ENCODE measurements around the gene DGUOK.
"Not testable (repeated sequence)": the region's sequence is repeated elsewhere in the genome, so short reads cannot be mapped to it uniquely, and the experiment has no call there.

DGUOK gene

DNA sequence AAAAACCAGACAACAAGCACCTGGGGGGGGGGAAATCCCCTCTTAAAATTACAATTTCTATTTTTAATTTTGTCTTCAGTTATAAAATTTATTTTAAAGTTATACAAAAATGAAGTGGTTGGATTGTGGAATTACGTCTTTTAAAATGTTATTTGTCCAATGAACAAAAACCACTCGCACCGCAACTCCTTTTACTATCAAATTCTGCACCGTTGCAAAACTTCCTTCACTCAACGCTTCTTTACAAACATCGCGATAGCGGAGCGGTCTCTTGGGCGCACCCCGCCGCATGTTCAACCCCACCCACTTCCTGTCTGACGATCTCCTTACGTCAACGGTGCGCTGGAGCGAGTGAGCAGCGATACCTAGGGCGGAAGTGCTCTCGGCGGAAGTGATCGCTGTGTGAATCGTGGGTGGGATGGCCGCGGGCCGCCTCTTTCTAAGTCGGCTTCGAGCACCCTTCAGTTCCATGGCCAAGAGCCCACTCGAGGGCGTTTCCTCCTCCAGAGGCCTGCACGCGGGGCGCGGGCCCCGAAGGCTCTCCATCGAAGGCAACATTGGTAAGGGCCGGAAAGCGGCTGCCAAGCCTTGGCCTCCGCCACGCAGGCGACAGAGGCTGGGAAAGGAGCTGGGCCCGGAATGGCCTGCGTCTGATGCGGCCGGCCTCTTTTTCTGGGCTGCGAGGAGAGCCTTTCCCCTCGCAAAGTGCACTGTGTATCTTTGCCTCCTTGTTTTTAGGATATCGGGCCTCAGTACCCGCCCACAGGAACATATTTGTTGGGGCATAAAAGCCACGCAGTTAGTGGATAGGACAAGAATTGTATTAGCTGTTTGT is at the start of gene DGUOK:
DGUOK (plus strand) TSS at position 388 of the 835 bp plus-strand sequence; CDS start at position 419, 31 bp downstream.
- in situ Hi-C loops (cut with MboI; ENCODE audit: low sequenced_read_pairs), result no loop called here

DNA sequence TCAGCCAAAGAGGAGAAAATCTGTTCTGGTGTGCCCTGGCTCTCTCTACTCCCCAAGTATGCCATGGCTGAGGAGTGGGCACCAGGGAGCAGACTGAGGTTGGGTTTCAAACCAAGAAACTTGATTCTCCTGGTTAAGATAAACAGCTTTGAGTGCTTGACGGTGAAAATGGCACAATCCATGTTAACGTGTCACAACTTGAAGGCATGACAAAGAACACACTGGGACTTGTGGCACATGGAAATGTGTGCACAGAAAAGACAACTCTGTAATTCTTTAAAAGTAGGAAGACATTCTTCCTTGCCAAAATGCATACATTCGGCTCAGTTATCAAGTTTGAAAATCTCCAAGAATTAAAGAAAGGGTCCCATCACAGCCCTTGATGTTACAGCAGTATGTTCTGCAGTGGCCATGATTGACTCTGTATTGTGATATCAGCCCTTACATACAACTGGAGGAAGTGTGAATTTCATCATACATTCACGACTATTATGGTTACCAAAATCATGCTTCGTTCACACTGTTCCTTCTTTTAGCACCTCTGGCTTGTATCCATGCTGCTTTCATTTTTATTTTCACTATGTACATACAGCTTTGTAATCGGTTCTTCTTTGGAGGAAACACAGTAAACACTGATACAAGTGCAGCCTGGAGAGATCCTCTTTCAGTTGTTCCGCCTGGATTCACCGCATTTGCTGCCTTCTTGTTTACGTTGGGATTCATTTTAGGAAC is 49.4 kb upstream of the DGUOK start:
- in situ Hi-C loops (cut with MboI; ENCODE audit: low sequenced_read_pairs), result no loop called here

DNA sequence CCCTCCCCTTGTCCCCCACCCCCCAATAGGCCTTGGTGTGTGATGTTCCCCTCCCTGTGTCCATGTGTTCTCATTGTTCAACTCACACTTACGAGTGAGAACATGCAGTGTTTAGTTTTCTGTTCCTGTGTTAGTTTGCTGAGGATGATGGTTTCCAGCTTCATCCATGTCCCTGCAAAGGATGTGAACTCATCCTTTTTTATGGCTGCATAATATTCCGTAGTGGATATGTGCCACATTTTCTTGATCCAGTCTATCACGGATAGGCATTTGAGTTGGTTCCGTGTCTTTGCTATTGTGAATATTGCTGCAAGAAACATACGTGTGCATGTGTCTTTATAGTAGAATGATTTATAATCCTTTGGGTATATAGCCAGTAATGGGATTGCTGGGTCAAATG is 48.7 kb upstream of the DGUOK start:
- in situ Hi-C loops (cut with MboI; ENCODE audit: low sequenced_read_pairs), result not testable (repeated sequence)

DNA sequence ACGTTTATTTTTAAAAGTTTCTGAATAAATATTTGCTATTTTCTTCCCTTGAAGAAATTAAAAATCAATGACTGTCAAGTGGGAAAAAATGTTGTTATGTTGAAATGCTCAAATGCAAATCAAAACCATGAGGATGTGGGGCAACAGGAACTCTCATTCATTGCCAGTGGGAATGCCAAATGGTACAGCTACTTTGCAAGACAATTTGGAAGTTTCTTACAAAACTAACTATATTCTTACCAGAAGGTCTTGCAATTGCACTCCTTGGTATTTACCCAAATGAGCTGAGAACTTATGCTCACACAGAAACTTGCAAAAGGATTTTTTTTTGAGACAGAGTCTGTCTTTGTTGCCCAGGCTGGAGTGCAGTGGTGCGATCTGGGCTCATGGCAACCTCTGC is 41.3 kb upstream of the DGUOK start:
- in situ Hi-C loops (cut with MboI; ENCODE audit: low sequenced_read_pairs), result no loop called here

DNA sequence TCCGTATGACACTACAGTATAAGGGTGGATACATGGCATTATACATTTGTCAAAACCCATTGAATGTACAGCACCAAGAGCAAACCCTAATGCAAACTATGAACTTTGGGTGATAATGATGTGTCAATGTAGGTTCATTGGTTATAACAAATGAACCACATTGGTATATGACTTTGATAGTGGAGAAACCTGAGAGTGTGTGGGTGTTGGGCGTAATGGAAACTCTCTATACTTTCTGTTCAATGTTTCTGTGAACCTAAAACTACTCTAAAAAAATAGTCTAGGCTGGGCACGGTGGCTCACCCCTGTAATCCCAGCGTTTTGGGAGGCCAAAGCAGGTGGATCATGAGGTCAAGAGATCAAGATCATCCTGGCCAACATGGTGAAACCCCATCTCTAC is 40.3 kb upstream of the DGUOK start:
- in situ Hi-C loops (cut with MboI; ENCODE audit: low sequenced_read_pairs), result no loop called here

DNA sequence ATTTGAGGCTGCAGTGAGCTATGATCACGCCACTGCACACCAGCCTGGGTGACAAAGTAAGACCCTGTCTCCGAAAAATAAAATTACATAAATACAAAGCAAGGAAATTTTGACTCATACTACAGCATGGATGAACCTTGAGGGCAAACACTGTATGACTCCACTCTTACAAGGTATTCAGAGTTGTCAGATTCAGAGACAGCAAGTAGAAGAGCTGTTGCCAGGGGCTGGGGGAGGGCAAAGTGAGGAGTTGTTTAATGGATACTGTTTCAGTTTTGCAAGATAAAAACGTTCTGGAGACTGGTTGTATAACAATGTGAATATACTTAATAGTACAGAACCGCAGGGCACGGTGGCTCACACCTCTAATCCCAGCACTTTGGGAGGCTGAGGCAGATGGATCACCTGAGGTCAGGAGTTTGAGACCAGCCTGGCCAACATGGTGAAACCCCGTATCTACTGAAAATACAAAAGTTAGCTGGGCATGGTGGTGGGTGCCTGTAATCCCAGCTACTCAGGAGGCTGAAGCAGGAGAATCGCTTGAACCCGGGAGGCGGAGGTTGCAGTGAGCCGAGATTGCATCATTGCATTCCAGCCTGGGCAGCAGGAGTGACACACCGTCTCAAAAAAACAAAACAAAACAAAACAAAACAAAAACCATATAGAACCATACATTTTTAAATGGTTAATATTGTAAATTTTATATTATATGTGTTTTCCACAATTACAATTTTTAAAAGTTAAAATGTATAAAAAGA is 38.9 kb upstream of the DGUOK start:
- in situ Hi-C loops (cut with MboI; ENCODE audit: low sequenced_read_pairs), result not testable (repeated sequence)

DNA sequence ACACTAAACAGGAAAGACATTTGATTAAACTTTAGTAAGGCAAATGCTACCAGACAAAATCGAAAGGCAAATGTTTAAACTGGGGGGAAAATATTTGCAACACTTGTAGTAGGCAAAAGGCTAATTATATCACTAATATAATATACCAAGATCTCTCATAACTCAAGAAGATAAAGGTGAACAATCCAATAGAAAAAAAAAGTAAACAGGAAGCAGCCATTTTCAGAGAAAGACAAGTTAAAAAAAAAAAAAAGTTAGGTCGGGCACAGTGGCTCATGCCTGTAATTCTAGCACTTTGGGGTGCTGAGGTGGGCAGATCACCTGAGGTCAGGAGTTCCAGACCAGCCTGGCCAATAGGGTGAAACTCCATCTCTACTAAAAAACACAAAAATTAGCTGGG is 38.3 kb upstream of the DGUOK start:
- in situ Hi-C loops (cut with MboI; ENCODE audit: low sequenced_read_pairs), result no loop called here

DNA sequence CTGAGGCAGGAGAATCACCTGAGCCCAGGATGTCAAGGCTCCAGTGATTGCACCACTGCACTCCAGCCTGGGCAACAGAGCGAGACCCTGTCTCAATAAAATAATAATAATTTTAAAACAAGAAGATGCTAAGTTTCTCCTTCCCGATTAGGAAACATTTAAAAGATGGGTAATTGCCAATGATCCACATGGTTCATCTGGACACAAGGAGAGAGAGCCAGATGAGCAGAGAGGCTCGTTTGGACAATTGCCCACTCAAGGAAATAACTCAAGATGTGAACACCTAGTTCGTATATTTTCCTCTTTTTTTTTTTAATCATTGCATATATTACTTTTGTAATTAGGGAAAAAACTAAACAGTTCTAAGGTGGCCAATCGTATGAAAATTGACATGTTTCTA is 37.5 kb upstream of the DGUOK start:
- in situ Hi-C loops (cut with MboI; ENCODE audit: low sequenced_read_pairs), result no loop called here

DNA sequence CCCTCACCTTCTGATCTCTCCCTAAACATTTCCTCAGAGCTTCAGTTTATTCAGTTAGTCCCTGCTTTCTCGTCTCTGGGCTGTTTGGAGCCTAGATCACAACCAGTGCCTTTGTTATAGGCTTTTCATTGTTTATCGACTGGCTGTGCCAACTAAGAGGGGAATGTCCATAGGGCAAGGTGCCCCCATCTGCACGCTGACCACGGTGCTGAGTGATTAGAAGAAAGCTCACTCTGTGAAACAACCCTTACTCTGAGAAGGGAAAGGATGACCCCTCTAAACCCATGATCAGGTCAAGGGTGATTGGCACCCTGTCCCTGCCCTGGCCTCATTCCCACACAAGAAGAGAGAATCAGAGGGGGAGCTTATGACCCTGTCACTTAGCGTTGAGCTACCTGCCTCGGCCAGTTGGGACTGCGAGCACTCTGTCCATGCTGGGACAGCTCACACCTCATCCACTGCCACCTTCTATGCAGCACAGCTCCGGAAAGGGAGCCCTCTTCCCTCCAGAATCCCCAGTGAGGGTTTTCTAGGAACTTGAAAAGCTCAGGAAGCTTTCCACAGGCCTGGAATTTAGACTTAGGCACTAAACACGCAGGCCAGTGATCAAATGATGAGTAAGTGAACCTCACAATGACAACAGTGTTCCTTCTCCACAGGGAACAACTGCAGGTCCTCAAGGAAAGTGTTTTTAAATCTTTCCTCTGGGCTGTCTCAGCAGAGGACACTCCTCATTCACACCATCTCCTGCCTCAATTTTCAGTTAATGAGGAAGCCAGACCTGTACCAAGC is 36.2 kb upstream of the DGUOK start:
- in situ Hi-C loops (cut with MboI; ENCODE audit: low sequenced_read_pairs), result no loop called here

DNA sequence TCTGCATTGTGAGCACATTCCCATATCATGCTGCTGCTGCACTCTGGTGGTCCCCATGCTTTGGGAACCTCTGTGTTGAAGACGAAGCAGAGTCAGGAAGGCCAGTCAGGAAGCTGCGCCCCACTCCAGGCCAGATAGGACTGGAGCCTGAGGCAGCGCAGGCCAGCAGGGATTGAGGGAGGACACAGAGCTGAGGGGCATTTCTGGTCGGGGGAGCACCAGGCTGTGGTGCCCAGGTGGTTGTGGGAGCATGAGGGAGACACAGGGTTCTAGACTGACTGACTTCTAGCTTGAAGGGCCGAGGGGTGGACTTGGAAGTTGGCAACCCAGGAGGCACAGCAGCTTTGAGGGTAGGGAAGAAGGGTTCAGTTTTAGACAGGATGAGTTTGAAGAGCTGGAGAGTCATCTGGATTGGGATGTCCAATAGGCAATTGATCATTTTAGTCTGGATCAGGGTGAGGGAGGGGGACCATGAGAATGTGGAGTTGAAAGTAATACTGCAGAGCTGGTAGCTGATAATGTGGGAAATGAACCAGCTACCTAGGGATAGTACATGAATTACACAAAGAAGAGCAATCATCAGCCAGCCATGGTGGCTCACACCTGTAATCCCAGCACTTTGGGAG is 35.3 kb upstream of the DGUOK start:
- in situ Hi-C loops (cut with MboI; ENCODE audit: low sequenced_read_pairs), result no loop called here

DNA sequence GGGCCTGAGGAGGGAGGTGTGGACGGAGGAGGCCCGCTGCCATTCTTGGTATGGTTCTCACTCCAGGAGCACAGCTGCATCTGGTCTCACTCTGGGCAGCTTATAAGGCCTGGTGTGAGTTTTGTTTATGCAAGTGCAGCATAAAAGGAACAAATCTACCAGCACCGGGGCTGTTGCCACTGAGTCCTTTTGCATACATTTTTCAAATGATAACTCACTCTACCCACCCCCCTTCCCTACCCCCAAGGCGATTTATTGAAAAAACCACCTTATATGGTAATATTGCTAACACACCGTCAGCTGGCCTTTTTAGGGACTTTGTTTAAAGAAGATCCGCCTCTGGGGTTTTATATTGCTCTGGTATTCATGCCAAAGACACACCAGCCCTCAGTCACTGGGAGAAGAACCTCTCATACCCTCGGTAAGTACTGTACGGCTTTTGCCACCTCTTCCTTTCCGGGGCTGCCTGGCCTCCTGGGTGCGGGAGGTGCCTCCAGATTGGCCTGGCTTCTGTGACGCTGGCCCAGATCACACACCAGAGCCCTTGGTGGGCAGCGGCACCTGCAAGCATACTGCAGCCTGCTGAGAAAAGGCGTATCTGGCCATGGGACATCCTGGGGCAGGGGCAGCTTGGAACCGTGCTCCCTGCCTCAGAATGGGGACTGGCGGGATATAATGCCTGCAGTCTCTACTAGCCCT is 33.9 kb upstream of the DGUOK start, which contains the start of gene ACTG2:
ACTG2 (plus strand) TSS at position 378 of the 699 bp plus-strand sequence. CDS start 8,304 bp downstream, outside the sequence.
- in situ Hi-C loops (cut with MboI; ENCODE audit: low sequenced_read_pairs), result no loop called here

DNA sequence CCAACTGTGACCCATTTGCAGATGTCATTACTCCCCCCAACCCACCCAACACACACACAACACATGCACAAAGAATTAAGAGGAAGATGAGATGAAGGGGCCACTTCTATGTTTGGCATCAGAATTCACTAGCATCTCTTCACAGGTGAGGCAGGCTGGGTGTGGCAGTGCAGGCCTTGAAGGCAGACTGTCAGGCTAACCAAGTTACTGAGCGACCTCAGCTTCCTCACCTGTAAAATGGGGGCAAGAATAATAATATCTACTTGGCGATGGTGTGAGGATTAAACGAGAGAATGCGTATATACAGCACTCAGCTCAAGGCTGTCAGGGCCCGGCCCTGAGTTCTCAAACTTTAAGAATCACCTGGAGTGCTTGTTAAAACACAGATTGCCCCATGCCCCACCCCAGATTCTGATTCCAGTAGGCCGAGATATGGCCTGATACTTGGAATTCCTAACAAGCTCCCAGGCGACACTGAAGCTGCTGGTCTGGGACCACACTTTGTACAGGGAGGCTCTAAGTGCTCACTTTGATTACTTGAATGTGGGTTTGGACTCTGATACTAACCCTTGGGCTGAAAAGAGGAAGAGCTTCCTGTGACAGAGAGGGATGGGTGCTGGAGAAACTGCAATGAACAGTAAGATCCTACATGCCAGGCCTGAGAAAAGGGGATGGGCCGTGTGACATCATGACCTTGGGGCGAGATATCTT is 32.8 kb upstream of the DGUOK start:
- in situ Hi-C loops (cut with MboI; ENCODE audit: low sequenced_read_pairs), result no loop called here

DNA sequence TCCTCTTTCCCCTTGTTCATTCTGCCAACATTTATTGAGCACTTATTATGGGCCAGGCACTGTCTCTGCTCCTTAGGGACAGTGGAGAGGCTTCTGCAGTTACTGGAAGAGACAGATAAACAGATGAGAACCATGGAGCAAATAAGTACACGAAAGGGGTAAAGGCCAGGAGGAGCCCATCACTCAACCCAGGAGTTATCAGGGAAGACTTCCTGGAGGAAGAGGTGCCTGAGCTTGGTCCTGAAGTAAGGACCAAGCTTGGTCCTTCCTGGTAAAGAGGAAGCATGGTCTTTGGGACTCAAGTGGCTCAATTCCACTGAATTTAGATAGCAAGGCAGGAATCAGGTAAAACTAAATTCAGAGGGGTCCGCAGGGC is 32.2 kb upstream of the DGUOK start:
- in situ Hi-C loops (cut with MboI; ENCODE audit: low sequenced_read_pairs), result no loop called here

DNA sequence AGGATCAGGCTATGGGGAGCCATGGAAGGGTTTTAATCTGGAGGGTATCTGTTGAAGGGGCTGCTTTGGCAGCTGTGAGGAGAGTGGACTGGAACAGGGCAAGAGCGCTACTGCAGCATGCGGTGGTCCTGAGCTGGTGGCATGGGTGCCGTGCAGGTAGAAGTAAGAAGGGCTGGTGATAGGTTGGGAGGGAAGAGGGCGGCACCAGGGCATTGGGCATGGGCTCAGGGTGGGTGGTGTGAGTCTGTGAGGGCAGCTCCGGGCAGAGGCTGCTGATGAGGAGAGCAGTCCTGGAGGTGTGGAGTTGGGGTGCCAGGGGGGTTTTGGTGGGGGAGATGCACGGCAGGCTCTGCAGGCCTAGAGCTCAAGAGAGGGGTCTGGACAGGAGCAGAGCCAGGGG is 31.8 kb upstream of the DGUOK start:
- in situ Hi-C loops (cut with MboI; ENCODE audit: low sequenced_read_pairs), result no loop called here

DNA sequence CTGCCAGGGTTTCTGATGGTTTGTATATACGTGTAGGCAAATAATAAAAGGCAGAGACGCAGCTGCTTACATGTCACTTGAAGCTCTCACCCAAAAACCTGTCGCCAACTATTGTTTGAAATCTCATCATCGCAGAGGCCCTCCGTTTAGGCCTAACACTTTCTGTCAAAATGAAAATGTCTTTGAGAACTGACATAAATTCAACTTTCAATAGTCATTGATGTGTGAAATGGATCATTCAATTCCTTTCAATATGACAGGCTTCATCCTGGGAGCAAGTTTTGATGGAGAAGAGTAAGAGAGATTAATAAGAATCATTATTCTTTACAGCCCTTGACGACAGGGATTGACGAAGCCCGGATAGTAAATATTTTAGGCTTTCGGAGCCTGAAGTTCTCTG is 31.2 kb upstream of the DGUOK start:
- in situ Hi-C loops (cut with MboI; ENCODE audit: low sequenced_read_pairs), result no loop called here

DNA sequence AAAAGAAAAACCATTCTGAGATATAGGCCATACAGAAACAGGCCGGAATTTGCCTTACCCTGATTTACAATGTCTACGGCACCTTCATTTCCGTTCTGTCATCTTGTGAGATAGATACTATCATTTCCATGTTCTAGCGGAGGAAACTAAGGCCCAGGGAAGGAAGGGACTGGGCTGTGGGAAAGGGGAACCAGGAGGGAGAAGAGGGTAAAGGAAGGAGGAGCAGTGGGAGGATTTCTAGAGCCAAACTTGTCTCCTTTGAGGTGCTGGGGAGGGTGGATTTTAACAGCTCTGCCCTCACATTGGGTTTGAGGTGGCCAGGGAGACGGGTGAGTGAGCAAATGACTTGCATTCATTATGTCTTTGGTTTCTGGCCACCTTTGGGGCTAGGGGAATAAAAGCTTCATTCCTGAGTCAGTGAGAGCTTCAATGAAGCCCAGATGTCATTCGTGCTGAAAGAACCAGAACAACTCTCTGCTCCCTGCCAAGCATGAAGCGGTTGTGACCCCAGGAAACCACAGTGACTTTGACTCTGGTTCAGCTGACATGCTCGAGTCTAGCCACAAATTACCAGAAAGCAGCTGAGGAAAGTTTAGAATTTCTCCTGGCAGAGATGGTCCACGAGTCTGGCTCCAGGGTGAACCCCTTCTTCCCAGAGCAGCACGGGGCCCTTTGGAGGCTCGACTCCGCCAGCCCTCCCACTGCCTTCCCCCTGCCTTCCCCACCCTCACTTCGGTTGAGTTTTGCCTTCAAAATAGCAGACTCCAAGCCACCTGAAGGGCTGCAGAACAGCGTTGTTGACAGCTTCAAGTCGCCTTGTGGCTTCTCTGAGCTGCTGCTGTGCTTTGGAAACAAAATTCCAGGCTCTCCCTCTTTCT is 30.1 kb upstream of the DGUOK start:
- in situ Hi-C loops (cut with MboI; ENCODE audit: low sequenced_read_pairs), result no loop called here

DNA sequence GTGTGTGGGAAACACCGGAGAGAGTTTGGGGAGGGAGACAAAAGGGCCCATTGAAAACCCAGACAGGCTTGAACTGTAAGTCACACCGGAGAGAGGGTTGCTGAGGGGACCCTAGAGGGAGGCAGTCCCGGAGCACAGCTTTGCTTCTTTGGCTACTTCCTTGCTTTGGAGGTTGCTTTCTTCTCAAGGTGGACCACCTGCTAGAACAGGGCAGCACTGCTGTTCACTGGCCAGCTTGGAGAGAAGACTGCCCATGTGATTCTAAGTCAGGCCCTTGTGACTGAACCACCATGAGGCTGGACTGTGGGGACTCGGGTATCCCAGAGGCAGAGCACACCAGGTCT is 29.5 kb upstream of the DGUOK start:
- in situ Hi-C loops (cut with MboI; ENCODE audit: low sequenced_read_pairs), result no loop called here

DNA sequence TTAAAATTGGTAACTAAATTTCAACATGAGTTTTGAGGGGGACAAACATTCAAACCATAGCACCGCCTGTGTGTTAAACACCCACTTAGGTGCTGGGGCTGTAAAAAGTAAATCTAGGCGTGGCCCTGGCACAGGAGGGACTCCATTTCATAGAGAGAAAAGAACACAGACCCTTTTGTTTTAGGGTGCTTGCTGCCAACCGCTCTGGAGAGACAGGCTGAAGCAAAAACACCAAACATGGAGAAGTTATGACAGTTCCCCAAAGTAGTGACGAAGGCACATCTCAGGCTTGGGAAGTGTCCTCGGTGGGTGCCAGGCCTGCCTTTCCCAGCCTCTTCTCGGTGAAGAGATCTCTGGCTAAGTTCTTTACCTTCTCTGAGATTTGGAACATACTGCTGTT is 28.7 kb upstream of the DGUOK start:
- in situ Hi-C loops (cut with MboI; ENCODE audit: low sequenced_read_pairs), result no loop called here

Data from HL-60/S4 treated with retinoic acid at 250 ng/mL for 4 days and 3 days (cell line).